K562 treated with DMSO at 1 percent for 48 hours (cell line): ENCODE results near the gene CCDC85B. TPM values are rescaled to one million over a fixed set of nuclear protein-coding genes. Genes with fewer than 3 reads are reported as not detected.

ENCODE experiments used
- total RNA-seq: library from RNA; unstranded; fragments of 300-600 nt; gene quantifications from 2 replicates; pipeline ENCODE4 v1.2.3, GENCODE V29; 2022; ENCODE audit warnings: low replicate concordance; ENCODE audit errors: extremely low read depth

CCDC85B gene
- not detected in 2 replicates for total RNA-seq

DNA sequence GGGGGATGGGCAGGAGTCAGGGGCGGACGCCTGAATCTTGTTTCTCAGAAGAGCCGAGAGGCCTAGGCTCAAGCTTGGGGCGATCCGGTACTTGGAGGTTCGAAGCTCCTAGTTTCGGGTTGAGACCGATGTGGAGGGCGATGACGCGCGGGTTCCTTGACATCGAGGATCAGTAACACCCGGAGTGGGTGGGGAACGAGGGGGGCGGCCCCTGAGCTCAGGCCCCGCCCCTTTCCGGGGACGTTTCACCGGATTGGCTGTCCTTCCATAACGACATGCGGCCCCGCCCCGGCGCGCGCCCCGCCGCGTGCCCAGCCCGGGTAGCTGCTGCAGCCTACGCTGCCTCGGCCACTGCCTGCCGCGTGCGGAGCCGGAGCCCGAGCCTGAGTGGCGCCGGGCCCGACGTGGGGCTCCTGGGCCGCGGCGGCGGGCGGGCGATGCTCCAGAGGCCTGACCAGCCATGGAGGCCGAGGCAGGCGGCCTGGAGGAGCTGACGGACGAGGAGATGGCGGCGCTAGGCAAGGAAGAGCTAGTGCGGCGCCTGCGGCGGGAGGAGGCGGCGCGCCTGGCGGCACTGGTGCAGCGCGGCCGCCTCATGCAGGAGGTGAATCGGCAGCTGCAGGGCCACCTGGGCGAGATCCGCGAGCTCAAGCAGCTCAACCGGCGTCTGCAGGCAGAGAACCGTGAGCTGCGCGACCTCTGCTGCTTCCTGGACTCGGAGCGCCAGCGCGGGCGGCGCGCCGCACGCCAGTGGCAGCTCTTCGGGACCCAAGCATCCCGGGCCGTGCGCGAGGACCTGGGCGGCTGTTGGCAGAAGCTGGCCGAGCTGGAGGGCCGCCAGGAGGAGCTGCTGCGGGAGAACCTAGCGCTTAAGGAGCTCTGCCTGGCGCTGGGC lies at the start of gene CCDC85B:
Gene CCDC85B (plus strand): TSS at position 350 of the 895 bp plus-strand sequence. CDS start 111 bp downstream, at position 461.

DNA sequence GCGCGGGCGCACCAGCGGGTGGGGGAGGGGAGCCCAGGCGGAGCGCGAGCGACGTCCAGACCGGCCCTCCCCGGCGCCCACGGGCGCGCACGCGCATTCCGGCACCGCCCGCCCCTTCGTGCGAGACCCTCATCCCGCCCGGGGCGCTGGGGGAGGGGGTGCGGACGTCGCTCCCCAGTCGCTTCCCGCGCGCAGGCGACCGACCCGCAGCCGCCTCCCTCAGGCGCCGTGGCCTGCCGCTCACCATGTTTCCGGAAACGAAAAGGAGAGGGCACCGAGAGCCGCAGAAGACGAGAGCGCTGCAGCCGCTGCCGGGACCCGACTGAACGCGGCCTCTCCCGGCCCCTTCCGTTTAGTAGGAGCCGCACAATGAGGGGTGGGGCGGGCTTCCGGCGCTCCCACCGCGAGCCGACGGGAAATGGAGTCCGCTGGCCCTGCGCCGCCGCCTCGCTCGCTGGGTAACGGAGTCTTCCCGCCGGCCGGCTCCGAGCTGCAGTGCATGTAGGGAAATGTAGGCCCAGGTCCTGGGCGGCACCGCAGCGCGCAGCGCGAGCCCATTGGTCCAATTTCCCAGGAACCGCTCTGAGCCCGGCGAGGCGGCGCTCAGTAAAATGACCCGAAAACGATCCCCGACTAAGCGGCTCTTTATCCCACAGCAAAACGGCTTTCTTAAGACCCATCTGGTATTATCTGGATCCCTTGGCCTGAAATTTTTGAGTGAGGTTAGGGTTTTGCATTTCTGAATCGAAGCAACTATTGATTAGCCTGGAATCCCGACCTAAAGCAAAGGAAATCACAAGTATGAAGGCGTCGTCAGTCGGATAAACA lies 32.4 kb upstream of the CCDC85B start, which contains the start of gene CFL1:
Gene CFL1 (minus strand): TSS at position 328 of the 828 bp plus-strand sequence. CDS start 81 bp downstream, at position 247.

DNA sequence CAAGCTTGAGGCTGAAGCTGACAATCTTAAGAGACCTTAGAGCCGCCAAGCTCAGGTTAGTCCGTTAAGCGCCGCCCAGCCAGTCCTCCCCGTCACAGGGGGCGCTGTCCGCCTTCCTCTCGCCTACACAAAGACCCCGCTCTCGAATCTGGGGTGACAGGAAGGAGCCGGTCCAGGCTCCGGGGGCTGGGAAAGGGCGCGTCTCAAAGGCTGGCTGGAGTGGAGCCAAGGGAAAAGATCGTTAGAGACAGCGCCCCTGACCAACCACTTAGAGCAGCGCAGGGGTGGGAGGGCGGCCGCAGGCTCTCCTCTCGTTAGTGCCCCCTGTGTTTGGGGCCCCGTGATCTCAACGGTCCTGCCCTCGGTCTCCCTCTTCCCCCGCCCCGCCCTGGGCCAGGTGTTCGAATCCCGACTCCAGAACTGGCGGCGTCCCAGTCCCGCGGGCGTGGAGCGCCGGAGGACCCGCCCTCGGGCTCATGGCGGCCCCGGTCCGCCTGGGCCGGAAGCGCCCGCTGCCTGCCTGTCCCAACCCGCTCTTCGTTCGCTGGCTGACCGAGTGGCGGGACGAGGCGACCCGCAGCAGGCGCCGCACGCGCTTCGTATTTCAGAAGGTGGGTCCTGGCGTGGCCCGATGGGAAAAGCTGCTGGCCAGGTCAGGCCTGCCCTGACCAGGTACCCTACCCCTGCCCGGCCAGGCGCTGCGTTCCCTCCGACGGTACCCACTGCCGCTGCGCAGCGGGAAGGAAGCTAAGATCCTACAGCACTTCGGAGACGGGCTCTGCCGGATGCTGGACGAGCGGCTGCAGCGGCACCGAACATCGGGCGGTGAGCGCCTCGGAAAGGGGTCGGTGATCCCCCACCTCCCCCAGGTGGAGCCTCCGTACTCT lies 30.0 kb upstream of the CCDC85B start, which contains the start of gene MUS81:
Gene MUS81 (plus strand): TSS at position 156 of the 887 bp plus-strand sequence. CDS start 321 bp downstream, at position 477.

DNA sequence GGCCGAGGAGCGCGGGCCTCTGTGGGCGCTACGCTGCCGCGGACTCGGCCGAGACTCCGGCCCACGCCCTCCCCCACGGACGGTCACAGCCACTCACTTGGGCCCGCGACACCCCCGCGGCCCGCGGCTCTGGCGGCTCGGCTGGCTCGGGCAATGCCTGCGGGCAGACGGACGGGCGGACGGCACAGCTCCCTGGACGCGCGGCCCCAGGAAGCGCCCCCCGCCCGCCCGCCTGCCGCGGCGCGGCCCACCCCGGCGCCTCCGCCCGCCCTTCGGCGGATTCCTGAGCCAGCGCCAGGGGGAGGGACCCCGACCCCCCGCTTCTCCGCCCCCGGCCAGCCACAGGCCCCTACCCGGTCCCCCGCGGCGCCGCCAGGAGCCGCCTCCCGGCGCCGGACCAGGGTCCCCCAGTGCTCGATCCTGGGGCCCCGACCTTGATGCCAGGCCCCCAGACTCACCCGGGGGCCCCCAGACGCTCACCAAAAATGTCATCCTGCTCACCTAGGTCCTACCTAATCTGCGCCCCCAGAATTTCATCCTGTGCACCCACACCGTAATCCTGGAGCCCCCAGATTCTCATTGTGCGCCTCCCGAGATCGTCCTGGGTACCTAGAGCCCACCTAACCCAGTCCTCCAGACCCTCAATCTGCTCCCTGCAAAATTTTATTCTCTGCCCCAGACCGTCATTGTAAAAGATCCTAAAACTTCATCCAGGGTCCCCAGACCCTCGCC lies 17.7 kb upstream of the CCDC85B start, which contains the start of gene EFEMP2:
Gene EFEMP2 (minus strand): TSS at position 215 of the 732 bp plus-strand sequence. CDS start 446 bp downstream, outside the sequence.

GRCh38 chr11:65879617-65880016 lies 10.9 kb upstream of the CCDC85B start, which contains the start of gene CTSW:
CTSW (plus strand) TSS chr11:65879837; CDS start chr11:65879855, 18 bp downstream.

GRCh38 chr11:65888163-65888814 lies 2.2 kb upstream of the CCDC85B start, which contains the start of gene FIBP:
FIBP (minus strand) TSS chr11:65888471; CDS start chr11:65888418, 53 bp downstream.

DNA sequence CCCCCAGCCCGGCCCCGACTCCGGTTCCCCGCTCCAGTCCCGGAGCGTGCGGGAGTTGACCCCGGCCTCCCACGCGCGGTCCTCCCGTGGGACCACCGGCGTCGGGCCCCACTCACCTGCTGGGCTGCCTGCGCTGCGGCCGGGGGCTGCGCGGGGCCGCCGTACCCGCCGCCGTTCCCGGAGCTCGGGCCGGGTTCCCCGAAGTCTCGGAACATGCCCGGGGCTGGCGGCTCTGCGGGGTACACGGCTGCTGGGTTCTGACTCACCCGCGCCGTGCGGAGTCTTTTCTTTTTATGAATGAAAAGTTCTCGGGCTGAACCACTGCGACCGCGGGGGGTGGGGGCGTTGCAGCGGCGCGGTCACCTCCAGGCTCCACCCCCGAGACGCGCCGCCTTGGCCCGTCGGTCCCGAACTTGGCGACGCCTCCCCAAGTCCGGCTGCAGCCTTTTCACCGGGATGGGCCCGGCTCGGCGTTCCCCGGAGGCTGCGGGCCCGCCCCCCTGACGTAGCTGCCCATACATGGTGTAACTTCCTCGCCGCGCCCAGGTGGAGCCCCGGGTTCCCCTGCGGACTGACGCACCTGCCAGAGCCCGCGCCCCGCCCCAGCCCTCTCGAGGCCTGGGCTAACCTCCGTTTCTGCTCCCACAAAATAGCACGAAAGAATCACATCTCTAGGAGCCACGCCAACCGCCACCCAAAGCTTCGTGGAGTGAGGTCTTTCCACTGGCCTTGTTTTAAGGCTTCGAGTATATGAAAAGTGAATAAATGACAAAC lies 9.8 kb downstream of the CCDC85B start, which contains the start of gene FOSL1:
Gene FOSL1 (minus strand): TSS at position 264 of the 774 bp plus-strand sequence. CDS start 49 bp downstream, at position 215.

GRCh38 chr11:65918211-65919140 lies 28.0 kb downstream of the CCDC85B start, which contains the start of gene C11orf68:
C11orf68 (minus strand) TSS chr11:65919062; CDS start chr11:65919031, 31 bp downstream.

DNA sequence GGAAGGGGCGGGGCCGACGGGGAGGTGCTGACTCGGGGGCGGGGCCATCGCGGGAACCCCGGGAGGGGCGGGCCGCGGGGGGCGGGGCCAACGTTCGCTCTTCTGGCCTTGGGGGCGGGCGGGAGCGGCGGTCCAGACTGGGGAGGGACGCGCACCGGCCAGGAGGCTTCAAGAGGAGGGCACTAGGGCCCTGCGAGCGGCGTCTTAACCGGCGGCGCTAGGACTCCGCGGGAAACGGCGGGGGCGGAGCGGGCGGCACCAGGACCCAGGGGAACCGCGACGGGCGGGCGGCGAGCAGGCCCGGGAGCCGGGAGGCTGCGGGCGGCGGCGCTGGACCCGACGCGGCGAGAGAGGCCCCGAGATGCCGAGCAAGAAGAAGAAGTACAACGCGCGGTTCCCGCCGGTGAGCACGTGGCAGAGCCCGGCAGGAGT lies 28.7 kb downstream of the CCDC85B start, which contains the start of gene DRAP1:
Gene DRAP1 (plus strand): TSS at position 286 of the 432 bp plus-strand sequence. CDS start 76 bp downstream, at position 362.

Other genes with a start within 250 kb of the CCDC85B start
- not detected in 2 replicates for gene RELA, start 227.8 kb upstream of the CCDC85B start, total RNA-seq
- not detected in 2 replicates for gene KAT5, start 178.4 kb upstream of the CCDC85B start, total RNA-seq
- gene RNASEH2C, start 169.9 kb upstream of the CCDC85B start, total RNA-seq = not detected in 2 replicates
- gene AP5B1, start 109.7 kb upstream of the CCDC85B start, total RNA-seq = not detected in 2 replicates
- not detected in 2 replicates for gene OVOL1, start 103.6 kb upstream of the CCDC85B start, total RNA-seq
- not detected in 2 replicates for gene SNX32, start 56.7 kb upstream of the CCDC85B start, total RNA-seq
- 572 TPM in 1 of 2 replicates, not detected in the other for gene CFL1, start 32.5 kb upstream of the CCDC85B start, total RNA-seq
- not detected in 2 replicates for gene MUS81, start 30.2 kb upstream of the CCDC85B start, total RNA-seq
- gene EFEMP2, start 17.9 kb upstream of the CCDC85B start, total RNA-seq = not detected in 2 replicates
- gene CTSW, start 10.8 kb upstream of the CCDC85B start, total RNA-seq = not detected in 2 replicates
- not detected in 2 replicates for gene FIBP, start 2.2 kb upstream of the CCDC85B start, total RNA-seq
- not detected in 2 replicates for gene FOSL1, start 9.7 kb downstream of the CCDC85B start, total RNA-seq
- gene C11orf68, start 28.4 kb downstream of the CCDC85B start, total RNA-seq = not detected in 2 replicates
- not detected in 2 replicates for gene DRAP1, start 28.8 kb downstream of the CCDC85B start, total RNA-seq
- not detected in 2 replicates for gene TSGA10IP, start 54.8 kb downstream of the CCDC85B start, total RNA-seq
- gene SART1, start 71.1 kb downstream of the CCDC85B start, total RNA-seq = not detected in 2 replicates
- gene EIF1AD, start 111.5 kb downstream of the CCDC85B start, total RNA-seq = not detected in 2 replicates
- not detected in 2 replicates for gene BANF1, start 111.8 kb downstream of the CCDC85B start, total RNA-seq
- gene CST6, start 121.3 kb downstream of the CCDC85B start, total RNA-seq = not detected in 2 replicates
- gene CATSPER1, start 135.8 kb downstream of the CCDC85B start, total RNA-seq = not detected in 2 replicates
- not detected in 2 replicates for gene GAL3ST3, start 158.5 kb downstream of the CCDC85B start, total RNA-seq
- gene SF3B2, start 161.7 kb downstream of the CCDC85B start, total RNA-seq = not detected in 2 replicates
- not detected in 2 replicates for gene PACS1, start 179.6 kb downstream of the CCDC85B start, total RNA-seq